Measurements from ENCODE around the gene SLC2A8. TPM values are rescaled to one million over a fixed set of nuclear protein-coding genes. Genes with fewer than 3 reads are reported as not detected.
A peak's percentile ranks its signal among the peaks of the same experiment; 100 is the strongest.

Gene SLC2A8
- total RNA-seq, 1 donor: 5.5 TPM

DNA sequence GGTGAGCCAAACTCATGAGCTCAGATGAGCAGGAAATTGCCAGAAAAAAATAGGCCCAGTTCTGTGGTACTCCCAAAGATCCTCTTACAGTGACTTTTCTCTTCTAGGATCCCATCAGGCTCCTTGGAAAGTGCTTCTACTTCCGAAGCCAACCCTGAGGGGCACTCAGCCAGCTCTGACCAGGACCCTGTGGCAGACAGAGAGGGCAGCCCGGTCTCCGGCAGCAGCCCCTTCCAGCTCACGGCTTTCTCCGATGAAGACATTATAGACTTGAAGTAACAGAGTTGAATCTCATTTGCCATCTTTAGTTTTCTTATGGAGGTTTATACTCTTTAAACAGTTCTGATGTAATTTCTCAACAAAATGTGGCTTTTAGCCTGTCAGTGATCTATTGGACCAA lies 4.0 kb upstream of the SLC2A8 start:
- no peak overlapping the region for H3K4me3 ChIP-seq (ENCODE audit: low read depth, low read length)
- no peak for DNase-seq (ENCODE audit: low read depth)
- TF ChIP-seq, protein P1, sequence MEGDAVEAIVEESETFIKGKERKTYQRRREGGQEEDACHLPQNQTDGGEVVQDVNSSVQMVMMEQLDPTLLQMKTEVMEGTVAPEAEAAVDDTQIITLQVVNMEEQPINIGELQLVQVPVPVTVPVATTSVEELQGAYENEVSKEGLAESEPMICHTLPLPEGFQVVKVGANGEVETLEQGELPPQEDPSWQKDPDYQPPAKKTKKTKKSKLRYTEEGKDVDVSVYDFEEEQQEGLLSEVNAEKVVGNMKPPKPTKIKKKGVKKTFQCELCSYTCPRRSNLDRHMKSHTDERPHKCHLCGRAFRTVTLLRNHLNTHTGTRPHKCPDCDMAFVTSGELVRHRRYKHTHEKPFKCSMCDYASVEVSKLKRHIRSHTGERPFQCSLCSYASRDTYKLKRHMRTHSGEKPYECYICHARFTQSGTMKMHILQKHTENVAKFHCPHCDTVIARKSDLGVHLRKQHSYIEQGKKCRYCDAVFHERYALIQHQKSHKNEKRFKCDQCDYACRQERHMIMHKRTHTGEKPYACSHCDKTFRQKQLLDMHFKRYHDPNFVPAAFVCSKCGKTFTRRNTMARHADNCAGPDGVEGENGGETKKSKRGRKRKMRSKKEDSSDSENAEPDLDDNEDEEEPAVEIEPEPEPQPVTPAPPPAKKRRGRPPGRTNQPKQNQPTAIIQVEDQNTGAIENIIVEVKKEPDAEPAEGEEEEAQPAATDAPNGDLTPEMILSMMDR (IDR thresholded peaks at IDR 0.05; ENCODE audit: insufficient read depth, low read length): no peak

DNA sequence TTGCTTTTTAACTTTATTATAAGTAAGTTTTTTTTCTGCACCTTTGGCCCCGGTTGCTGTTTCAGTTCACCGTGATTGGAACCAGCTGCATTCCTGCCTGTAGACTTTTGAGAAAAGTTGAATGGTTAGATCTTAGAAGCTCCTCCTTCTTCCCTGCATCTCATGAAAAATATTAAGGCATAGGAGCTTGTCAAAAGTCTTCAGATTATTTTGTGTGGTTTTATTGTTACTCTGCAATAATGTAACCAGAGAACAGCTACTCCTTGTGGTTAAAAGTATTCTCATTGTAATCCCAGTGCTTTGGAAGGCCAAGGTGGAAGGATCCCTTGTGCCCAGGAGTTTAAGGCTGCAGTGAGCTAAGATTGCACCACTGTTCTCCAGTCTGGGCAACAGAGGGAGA lies 3.3 kb upstream of the SLC2A8 start:
- peak; percentile 61 for DNase-seq (ENCODE audit: low read depth)
- TF ChIP-seq, protein P1 (IDR thresholded peaks at IDR 0.05; ENCODE audit: insufficient read depth, low read length): peak; percentile 48
- H3K4me3 ChIP-seq (ENCODE audit: low read depth, low read length): no peak overlapping the region

DNA sequence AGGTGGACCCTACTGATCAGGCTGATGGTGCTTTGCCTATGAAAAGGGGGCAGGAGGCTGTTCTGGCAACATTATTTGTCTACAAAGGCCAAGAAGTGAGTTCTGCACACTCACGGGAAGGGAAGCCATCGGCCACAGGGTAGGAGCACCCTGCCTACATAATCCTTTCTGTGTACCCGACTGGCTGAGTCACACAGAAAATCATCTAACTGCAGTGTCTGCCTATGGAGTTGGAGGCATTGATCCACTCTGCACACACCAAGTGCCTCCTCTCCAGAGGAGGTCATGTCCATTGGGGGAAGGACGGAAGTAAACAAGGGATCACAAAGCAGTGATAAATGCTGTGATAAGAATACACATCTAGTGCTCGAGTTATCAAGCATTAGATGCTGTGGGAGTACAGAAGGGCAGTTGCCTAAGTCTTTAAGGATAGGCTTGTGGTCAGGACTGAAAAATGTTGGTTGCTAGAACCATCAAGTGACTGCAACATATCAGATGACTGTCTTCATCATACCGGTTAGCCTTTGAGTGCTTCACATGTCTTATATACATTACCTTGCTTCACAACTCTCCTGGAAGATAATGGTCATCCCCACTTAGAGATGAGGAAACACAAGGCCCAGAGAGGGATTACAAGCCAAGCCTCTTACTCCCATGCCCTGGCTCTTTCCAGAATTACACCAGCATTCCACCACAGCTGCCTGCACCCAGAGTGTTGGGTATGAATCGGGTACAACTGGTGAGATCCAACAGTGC lies 1.3 kb upstream of the SLC2A8 start:
- no peak for DNase-seq (ENCODE audit: low read depth)
- TF ChIP-seq, protein P1 (IDR thresholded peaks at IDR 0.05; ENCODE audit: insufficient read depth, low read length): no peak
- H3K4me3 ChIP-seq (ENCODE audit: low read depth, low read length): no peak overlapping the region

DNA sequence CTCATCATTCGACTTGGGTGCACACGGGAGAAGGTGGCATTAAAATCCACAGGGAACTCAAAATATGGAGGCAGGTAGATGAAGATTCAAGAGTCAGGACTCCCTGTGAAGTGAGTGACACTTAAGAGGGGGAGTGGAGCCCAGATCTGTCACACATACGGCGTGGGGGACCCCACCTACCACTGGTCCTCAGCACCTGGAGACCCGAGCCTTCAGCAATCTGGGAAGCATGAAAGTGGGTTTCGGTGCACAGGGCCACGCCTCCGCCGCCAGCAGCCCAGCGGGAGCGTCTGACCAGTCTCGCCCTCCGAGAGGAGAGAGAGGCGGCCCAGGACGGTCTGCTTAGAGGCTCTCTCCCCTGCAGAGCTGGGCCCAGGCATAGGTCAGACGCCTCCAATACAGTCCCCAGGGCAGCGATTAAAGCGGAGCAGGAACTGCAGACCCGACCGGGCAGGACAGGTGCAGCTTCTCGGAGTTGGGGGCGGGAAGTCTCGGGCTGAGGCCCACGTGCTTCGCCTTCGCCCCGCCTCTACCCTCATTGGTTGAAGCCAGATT lies 639 bp upstream of the SLC2A8 start:
- peak overlapping the region; percentile 56 for H3K4me3 ChIP-seq (ENCODE audit: low read depth, low read length)
- DNase-seq (ENCODE audit: low read depth): no peak
- TF ChIP-seq, protein P1 (IDR thresholded peaks at IDR 0.05; ENCODE audit: insufficient read depth, low read length): no peak

DNA sequence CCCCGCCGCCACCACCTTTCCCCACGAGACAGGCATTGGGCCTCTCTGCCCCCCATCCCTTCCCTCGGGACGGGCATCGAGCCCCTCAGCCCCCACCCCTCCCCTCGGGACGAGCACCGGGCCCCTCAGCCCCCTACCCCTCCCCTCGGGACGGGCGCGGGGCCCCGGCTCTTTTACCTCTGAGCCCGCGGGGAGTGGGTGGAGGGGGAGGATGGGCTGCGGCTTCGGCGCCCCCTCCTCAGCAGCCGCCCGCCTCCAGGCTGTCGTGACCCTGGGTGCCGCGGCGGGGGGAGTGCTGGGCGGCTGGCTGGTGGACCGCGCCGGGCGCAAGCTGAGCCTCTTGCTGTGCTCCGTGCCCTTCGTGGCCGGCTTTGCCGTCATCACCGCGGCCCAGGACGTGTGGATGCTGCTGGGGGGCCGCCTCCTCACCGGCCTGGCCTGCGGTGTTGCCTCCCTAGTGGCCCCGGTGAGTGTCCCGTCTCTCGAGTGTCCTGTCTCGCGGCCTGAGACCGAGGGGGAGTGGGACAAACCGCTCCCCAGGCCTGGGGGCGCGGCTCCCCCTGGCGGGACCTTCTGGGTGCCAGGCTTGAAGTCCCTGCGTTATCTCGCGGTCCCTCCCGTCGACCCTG lies 791 bp downstream of the SLC2A8 start:
- H3K4me3 ChIP-seq (ENCODE audit: low read depth, low read length): peak overlapping the region; percentile 64
- DNase-seq (ENCODE audit: low read depth): no peak
- TF ChIP-seq, protein P1 (IDR thresholded peaks at IDR 0.05; ENCODE audit: insufficient read depth, low read length): peak; percentile 29

DNA sequence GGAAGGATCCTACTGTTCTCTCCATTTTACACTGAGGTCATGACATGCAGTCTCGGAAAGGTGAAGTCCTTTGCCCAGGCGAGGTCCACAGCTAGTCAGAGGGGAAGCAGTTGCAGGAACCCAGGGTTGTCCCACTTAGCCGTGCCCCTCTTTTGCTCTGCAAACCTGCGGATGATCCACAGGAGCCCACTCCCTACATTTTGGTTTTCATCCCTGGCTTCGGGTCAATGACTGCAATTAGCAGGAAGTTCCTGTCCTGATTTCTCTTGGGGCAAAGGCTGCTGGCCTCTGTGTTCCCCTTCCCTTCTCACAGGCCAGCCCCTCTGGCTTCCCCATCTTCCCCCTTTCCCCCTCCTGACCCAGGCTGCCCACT lies 1.3 kb downstream of the SLC2A8 start:
- TF ChIP-seq, protein P1 (IDR thresholded peaks at IDR 0.05; ENCODE audit: insufficient read depth, low read length): no peak
- H3K4me3 ChIP-seq (ENCODE audit: low read depth, low read length): peak overlapping the region; percentile 64
- no peak for DNase-seq (ENCODE audit: low read depth)
